ENCODE measurements around the gene IL17D.

The IL17D gene

GRCh38 chr13:20708216-20708615 lies 4.7 kb downstream of the IL17D start:
- no peak for ATAC-seq
- DNase-seq (ENCODE audit: low spot score in 2 of 2): no peak
- H3K9me3 Mint-ChIP-seq: no peaks in the 10 kb centered on the region
- H3K4me3 Mint-ChIP-seq: no peak overlapping the region
- peaks cover 9% of the 10 kb centered on the region for H3K36me3 Mint-ChIP-seq
- H3K27ac Mint-ChIP-seq: no peak overlapping the region
- H3K4me1 Mint-ChIP-seq: peaks cover 23% of the 10 kb centered on the region

- Mint-ChIP-seq H3K27ac (no peak overlapping the region), H3K36me3 (peaks cover 7% of the 10 kb centered on the region), H3K4me3 (no peak overlapping the region), H3K9me3 (no peaks in the 10 kb centered on the region), H3K4me1 (peaks cover 26% of the 10 kb centered on the region)
- DNase-seq (ENCODE audit: low spot score in 2 of 2): no peak
- no peak for ATAC-seq
These were observed 5.9 kb downstream of the IL17D start for GRCh38 chr13:20709369-20709768.

- Mint-ChIP-seq H3K27ac (no peak overlapping the region), H3K9me3 (no peaks in the 10 kb centered on the region)
- DNase-seq (ENCODE audit: low spot score in 2 of 2): no peak
These were observed 6.3 kb downstream of the IL17D start for GRCh38 chr13:20709782-20710181.

GRCh38 chr13:20711301-20712044 lies 8.0 kb downstream of the IL17D start:
- Mint-ChIP-seq H3K36me3 (peaks cover 7% of the 10 kb centered on the region), H3K9me3 (no peaks in the 10 kb centered on the region), H3K27ac (no peak overlapping the region), H3K4me3 (no peak overlapping the region), H3K4me1 (peaks cover 19% of the 10 kb centered on the region)
- ATAC-seq (no peak), DNase-seq (ENCODE audit: low spot score in 2 of 2) (no peak)

More at GRCh38 chr13:20709782-20710181, 6.3 kb downstream of the IL17D start:
- ATAC-seq: no peak
- Mint-ChIP-seq H3K4me1 (peaks cover 23% of the 10 kb centered on the region), H3K36me3 (peaks cover 7% of the 10 kb centered on the region), H3K4me3 (no peak overlapping the region)

GRCh38 chr13:20713014-20713376 lies 9.5 kb downstream of the IL17D start:
- Mint-ChIP-seq H3K4me1 (peaks cover 19% of the 10 kb centered on the region), H3K4me3 (no peak overlapping the region), H3K27ac (no peak overlapping the region), H3K9me3 (no peaks in the 10 kb centered on the region), H3K36me3 (peaks cover 7% of the 10 kb centered on the region)
- ATAC-seq (no peak), DNase-seq (ENCODE audit: low spot score in 2 of 2) (no peak)

- Mint-ChIP-seq H3K36me3 (peaks cover 4% of the 10 kb centered on the region), H3K27ac (no peak overlapping the region), H3K4me1 (peaks cover 19% of the 10 kb centered on the region), H3K9me3 (no peaks in the 10 kb centered on the region), H3K4me3 (no peak overlapping the region)
- no peak for ATAC-seq
- DNase-seq (ENCODE audit: low spot score in 2 of 2): no peak
These were observed 10.3 kb downstream of the IL17D start for GRCh38 chr13:20713751-20714150.

- DNase-seq (ENCODE audit: low spot score in 2 of 2) (no peak), ATAC-seq (no peak)
- Mint-ChIP-seq H3K27ac (no peak overlapping the region), H3K36me3 (no peaks in the 10 kb centered on the region), H3K9me3 (no peaks in the 10 kb centered on the region), H3K4me3 (no peak overlapping the region), H3K4me1 (peaks cover 17% of the 10 kb centered on the region)
These were observed 10.7 kb downstream of the IL17D start for GRCh38 chr13:20714161-20714560.

GRCh38 chr13:20714563-20715329 lies 11.2 kb downstream of the IL17D start:
- Mint-ChIP-seq H3K27ac (no peak overlapping the region), H3K4me1 (peaks cover 14% of the 10 kb centered on the region), H3K9me3 (no peaks in the 10 kb centered on the region), H3K4me3 (no peak overlapping the region), H3K36me3 (no peaks in the 10 kb centered on the region)
- DNase-seq (ENCODE audit: low spot score in 2 of 2): no peak
- no peak for ATAC-seq

GRCh38 chr13:20715330-20715712 lies 11.8 kb downstream of the IL17D start:
- Mint-ChIP-seq H3K27ac (no peak overlapping the region), H3K36me3 (no peaks in the 10 kb centered on the region), H3K4me3 (no peak overlapping the region), H3K9me3 (no peaks in the 10 kb centered on the region), H3K4me1 (peaks cover 14% of the 10 kb centered on the region)
- no peak for ATAC-seq
- no peak for DNase-seq (ENCODE audit: low spot score in 2 of 2)

- no peak for ATAC-seq
- H3K4me3 Mint-ChIP-seq: no peak overlapping the region
- no peaks in the 10 kb centered on the region for H3K9me3 Mint-ChIP-seq
- H3K4me1 Mint-ChIP-seq: peaks cover 14% of the 10 kb centered on the region
- no peak for DNase-seq (ENCODE audit: low spot score in 2 of 2)
- H3K27ac Mint-ChIP-seq: no peak overlapping the region
- no peaks in the 10 kb centered on the region for H3K36me3 Mint-ChIP-seq
These were observed 13.5 kb downstream of the IL17D start for GRCh38 chr13:20716951-20717350.

GRCh38 chr13:20717581-20718542 lies 14.4 kb downstream of the IL17D start:
- no peak for ATAC-seq
- DNase-seq (ENCODE audit: low spot score in 2 of 2): no peak
- H3K4me3 Mint-ChIP-seq: no peak overlapping the region
- H3K9me3 Mint-ChIP-seq: no peaks in the 10 kb centered on the region
- peaks cover 7% of the 10 kb centered on the region for H3K4me1 Mint-ChIP-seq
- H3K27ac Mint-ChIP-seq: no peak overlapping the region
- H3K36me3 Mint-ChIP-seq: no peaks in the 10 kb centered on the region

GRCh38 chr13:20718958-20719566 lies 15.6 kb downstream of the IL17D start:
- no peaks in the 10 kb centered on the region for H3K4me1 Mint-ChIP-seq
- H3K9me3 Mint-ChIP-seq: no peaks in the 10 kb centered on the region

GRCh38 chr13:20719783-20720182 lies 16.3 kb downstream of the IL17D start:
- no peak overlapping the region for H3K4me3 Mint-ChIP-seq
- ATAC-seq (no peak), DNase-seq (ENCODE audit: low spot score in 2 of 2) (no peak)
- H3K9me3 Mint-ChIP-seq: no peaks in the 10 kb centered on the region
- no peak overlapping the region for H3K27ac Mint-ChIP-seq
- H3K4me1 Mint-ChIP-seq: no peaks in the 10 kb centered on the region
- no peaks in the 10 kb centered on the region for H3K36me3 Mint-ChIP-seq

More at GRCh38 chr13:20718958-20719566, 15.6 kb downstream of the IL17D start:
- DNase-seq (ENCODE audit: low spot score in 2 of 2): no peak
- Mint-ChIP-seq H3K27ac (no peak overlapping the region), H3K4me3 (no peak overlapping the region), H3K36me3 (no peaks in the 10 kb centered on the region)
- ATAC-seq: no peak

- H3K4me3 Mint-ChIP-seq: no peak overlapping the region
- ATAC-seq (no peak), DNase-seq (ENCODE audit: low spot score in 2 of 2) (no peak)
- no peaks in the 10 kb centered on the region for H3K9me3 Mint-ChIP-seq
- H3K4me1 Mint-ChIP-seq: no peaks in the 10 kb centered on the region
- no peaks in the 10 kb centered on the region for H3K36me3 Mint-ChIP-seq
- H3K27ac Mint-ChIP-seq: no peak overlapping the region
These were observed 17.0 kb downstream of the IL17D start for GRCh38 chr13:20720499-20720898.

GRCh38 chr13:20721058-20721453 lies 17.6 kb downstream of the IL17D start:
- no peak for ATAC-seq
- H3K36me3 Mint-ChIP-seq: no peaks in the 10 kb centered on the region
- H3K4me1 Mint-ChIP-seq: no peaks in the 10 kb centered on the region
- no peak overlapping the region for H3K4me3 Mint-ChIP-seq
- H3K27ac Mint-ChIP-seq: no peak overlapping the region
- no peaks in the 10 kb centered on the region for H3K9me3 Mint-ChIP-seq
- no peak for DNase-seq (ENCODE audit: low spot score in 2 of 2)
